ENCODE results near the gene RGS3. TPM values are rescaled to one million over a fixed set of nuclear protein-coding genes. Genes with fewer than 3 reads are reported as not detected.

Gene RGS3
- total RNA-seq, 4 donors from 2014 or later = 76.0 to 169 (median 105) TPM

DNA sequence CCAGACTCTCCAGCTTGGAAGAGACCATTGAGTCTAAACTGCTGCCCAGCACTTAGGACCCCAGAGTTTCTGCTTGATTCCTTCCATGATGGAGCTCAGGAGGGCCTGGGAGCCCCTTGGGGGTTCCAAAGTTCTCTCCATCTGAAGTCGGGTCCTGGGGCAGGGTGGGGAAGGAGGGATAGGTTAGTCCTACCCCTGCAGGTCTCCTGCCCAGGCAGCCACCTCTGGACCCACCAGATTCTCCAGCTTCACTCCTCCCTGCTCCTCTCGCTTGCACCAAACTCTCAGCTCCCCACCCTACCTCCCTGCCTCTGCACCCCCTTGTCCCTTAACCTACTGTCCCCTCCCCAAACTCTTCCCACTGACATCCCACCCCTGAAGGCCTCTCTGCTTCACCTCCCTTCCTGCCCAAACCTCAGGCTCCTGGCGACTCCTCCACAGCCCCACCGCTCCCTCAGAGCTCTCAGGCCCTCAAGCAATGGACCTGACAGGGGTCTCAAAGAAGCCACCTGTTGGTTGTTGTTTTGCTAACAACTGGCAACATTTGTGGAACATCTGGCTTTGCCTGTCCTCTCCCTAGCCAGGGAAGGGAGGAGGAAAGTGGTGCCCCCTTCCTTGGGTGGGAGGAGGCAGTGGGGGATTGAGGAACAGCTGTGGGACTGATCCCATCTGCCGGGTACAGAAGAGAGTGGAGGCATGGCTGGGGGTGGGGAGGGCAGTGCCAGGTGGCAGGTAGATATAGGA is 137.5 kb downstream of the RGS3 start:
- no peak for DNase-seq (ENCODE audit: low spot score)
- no peak for ATAC-seq (ENCODE audit: low FRiP score)
- TF ChIP-seq, protein P1, sequence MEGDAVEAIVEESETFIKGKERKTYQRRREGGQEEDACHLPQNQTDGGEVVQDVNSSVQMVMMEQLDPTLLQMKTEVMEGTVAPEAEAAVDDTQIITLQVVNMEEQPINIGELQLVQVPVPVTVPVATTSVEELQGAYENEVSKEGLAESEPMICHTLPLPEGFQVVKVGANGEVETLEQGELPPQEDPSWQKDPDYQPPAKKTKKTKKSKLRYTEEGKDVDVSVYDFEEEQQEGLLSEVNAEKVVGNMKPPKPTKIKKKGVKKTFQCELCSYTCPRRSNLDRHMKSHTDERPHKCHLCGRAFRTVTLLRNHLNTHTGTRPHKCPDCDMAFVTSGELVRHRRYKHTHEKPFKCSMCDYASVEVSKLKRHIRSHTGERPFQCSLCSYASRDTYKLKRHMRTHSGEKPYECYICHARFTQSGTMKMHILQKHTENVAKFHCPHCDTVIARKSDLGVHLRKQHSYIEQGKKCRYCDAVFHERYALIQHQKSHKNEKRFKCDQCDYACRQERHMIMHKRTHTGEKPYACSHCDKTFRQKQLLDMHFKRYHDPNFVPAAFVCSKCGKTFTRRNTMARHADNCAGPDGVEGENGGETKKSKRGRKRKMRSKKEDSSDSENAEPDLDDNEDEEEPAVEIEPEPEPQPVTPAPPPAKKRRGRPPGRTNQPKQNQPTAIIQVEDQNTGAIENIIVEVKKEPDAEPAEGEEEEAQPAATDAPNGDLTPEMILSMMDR (IDR thresholded peaks at IDR 0.05) = no peak

DNA sequence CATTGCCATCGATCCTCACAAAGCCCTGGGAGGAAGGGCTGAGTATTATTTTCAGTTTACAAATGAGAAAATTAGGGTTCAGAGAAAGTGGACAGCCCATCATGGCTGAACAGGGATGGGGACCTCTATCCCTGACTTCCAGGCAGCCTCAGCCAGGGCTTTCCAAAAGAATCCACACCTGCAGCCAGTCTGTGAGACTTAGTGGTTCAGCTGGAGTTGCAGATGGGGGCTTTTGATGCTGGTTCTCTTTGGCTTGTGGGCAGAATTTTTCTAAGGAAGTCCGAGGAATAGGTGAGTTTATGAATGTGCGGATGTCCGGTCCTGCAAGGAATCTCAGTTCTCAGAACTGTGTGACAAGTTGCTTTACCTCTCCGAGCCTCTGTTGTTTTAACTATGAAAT is 138.1 kb downstream of the RGS3 start:
- TF ChIP-seq, protein P1 (IDR thresholded peaks at IDR 0.05) = no peak
- ATAC-seq (ENCODE audit: low FRiP score) = no peak
- DNase-seq (ENCODE audit: low spot score) = no peak

DNA sequence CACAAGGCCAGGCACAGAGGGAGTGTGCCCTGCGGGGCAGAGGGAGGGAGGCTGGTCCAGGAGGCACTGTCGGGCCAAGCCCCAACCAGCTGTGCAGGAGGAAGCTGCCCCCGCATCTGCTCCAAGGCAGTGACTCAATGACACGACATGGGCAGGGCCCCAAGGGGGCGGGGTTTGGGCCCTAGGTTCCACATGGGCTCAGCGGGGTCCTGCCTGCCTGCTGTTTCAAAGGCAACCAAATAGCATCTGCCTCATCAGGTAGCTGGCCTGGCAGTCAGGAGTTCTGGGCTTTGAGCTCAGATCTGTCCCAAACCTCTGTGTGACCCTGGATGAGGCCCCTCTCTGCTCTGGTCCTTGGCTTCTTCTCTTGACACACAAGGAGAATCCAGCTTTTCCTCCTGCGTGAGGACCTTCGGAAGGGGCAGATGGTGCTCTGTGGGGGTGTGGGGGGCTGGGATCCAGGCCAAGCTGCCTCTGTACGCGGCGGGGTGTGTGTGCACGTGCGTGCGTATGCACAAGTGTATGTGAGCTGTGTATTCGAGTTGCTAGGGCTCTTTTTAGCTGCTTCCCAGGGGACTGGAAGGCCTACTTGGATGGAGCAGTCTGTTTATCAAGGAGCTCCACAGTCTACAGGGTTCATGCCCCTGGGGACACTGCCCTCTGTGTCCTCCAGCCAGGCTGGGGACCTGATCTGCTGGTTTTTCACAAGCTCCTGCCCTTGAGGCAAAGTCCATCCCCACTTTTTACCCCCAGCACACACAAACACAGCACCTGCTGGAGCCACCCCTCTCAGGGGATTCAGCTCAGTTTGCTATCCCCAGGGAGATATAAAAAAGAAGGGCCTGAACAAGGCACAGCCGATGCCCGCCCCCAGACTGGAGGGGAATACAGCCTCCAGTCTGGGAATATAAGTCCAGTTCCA is 138.9 kb downstream of the RGS3 start:
- TF ChIP-seq, protein P1 (IDR thresholded peaks at IDR 0.05) = no peak
- DNase-seq (ENCODE audit: low spot score) (peak; percentile 67), ATAC-seq (ENCODE audit: low FRiP score) (peak; percentile 77)

DNA sequence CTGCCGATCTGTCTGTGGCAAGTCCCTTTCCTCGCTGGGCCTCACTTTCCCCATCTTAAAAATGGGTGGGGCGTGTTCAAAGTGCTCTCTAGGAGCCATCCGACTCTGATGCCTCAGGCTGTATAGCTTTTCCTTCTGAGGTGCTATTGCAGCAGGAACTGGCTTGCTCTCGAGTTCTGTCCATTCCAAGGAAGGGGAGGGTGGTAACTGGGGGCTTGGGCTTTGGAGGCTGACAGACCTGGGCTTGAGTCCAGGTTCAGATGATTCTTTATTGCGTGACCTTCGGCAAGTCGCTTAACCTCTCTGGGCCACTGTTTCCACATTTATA is 139.5 kb downstream of the RGS3 start:
- TF ChIP-seq, protein P1 (IDR thresholded peaks at IDR 0.05) = no peak
- no peak for DNase-seq (ENCODE audit: low spot score)
- no peak for ATAC-seq (ENCODE audit: low FRiP score)

DNA sequence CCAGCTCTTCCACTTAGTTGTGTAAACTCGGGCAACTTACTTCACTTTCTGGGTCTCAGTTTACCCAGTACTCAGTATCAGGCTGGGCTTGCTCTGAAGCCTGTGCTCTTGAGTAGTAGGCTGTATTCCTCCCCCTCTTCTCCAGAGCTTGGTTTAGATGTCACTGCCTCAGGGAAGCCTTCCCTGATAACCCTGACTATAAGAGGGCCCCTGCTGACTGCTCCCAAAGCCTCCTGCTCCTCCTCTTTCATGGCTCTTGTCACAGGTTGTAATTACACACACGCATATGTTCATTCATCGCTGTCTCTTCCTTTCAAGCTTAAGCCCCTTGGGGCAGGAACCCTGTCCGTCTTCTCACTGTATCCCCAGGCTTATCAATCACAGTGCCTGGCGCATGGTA is 140.2 kb downstream of the RGS3 start:
- DNase-seq (ENCODE audit: low spot score) = no peak
- ATAC-seq (ENCODE audit: low FRiP score) = no peak
- TF ChIP-seq, protein P1 (IDR thresholded peaks at IDR 0.05) = no peak

DNA sequence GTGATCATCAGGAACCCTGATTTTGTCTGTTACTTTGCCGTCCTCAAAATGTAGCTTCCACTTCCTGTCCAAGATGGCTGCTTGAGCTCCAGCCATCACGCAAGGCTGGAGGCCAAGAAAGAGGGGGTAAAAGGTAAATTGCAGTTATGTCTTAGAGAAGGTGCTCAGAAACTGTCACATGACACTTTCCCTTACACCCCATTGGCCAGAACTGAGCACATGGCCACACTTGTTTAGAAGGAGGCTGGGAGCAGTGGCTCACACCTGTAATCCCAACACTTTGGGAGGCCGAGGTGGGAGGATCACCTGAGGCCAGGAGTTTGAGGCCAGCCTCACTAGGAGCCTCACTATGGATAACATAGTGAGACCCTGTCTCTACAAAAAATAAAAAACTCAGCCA is 140.9 kb downstream of the RGS3 start:
- no peak for DNase-seq (ENCODE audit: low spot score)
- TF ChIP-seq, protein P1 (IDR thresholded peaks at IDR 0.05) = no peak
- ATAC-seq (ENCODE audit: low FRiP score) = no peak

Data from omental fat pad (tissue), 4 donors.